Testis (tissue), 2 donors: ENCODE results near the gene SH3BGR.

ENCODE experiments used
- CTCF ChIP-seq, 3 experiments: fragments of 450-650 bp in 2 of 3; fragments of 200-600 bp in 1 of 3; sonication (generic) in 1 of 3; IDR thresholded peaks; one replicate each; pipeline ENCODE4 v1.5.1; 2016 to 2019; ENCODE audit warnings: antibody characterized with exemption in 3 of 3, mild to moderate bottlenecking in 2 of 3, moderate library complexity in 1 of 3
- POLR2A ChIP-seq: fragments of 450-650 bp; IDR thresholded peaks from one replicate; pipeline ENCODE4 v1.6.1; 2017; ENCODE audit warnings: antibody characterized with exemption, mild to moderate bottlenecking, moderate library complexity

- TF ChIP-seq CTCF (IDR thresholded peaks at IDR 0.05) (no peak), POLR2A (no peak)
Observed at GRCh38 chr21:39430457-39430856, 21.3 kb upstream of the SH3BGR start.
